IPS-18c (cell line): ENCODE data around the gene NKRF.
"Not testable (repeated sequence)": the region's sequence is repeated elsewhere in the genome, so short reads cannot be mapped to it uniquely, and the experiment has no call there.

Experiments used
- H3K4me3 ChIP-seq: 2 replicates; pipeline ENCODE4 v1.7.0; 2013; ENCODE audit warnings: low read depth, mild to moderate bottlenecking, low read length, moderate library complexity; ENCODE audit not compliant: insufficient read depth
- H3K9me3 ChIP-seq: one replicate; pipeline ENCODE4 v1.6.1; 2013; ENCODE audit warnings: mild to moderate bottlenecking, low read length, moderate library complexity; ENCODE audit not compliant: control insufficient read depth, insufficient read depth

Gene NKRF

GRCh38 chrX:119606280-119607017 lies at the start of gene NKRF:
TSS of gene NKRF (minus strand) at chrX:119606424.
- Histone ChIP-seq H3K9me3 (peaks cover 2% of the 10 kb centered on the region), H3K4me3 (peak within 1 kb of the TSS; percentile 61)

DNA sequence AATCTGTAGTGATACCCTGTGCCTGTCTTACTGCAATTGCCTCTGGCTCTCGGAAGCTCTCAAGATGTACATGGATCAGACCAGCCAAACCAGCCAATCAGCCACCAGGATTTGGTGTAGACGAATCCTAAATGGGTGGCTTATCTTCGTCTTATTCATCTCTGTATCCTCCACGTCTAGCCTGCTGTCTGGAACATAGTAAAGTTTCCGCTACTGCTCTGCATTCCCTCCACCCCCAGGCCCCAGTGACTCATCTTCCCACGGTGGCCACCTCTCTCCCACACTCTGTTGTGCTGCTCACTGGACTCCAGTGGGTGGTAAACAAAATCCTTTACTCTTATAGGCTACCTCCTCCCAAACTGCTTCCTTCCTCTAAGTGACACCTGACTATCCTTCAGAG lies 48.9 kb upstream of the NKRF start:
- H3K9me3 ChIP-seq: peaks cover 11% of the 10 kb centered on the region
- no peak overlapping the region for H3K4me3 ChIP-seq

- Histone ChIP-seq H3K4me3 (no peak overlapping the region), H3K9me3 (peaks cover 11% of the 10 kb centered on the region)
Measured at GRCh38 chrX:119654112-119654531, 47.9 kb upstream of the NKRF start.

GRCh38 chrX:119648421-119648775 lies 42.2 kb upstream of the NKRF start:
- Histone ChIP-seq H3K4me3 (no peak overlapping the region), H3K9me3 (peaks cover 9% of the 10 kb centered on the region)

DNA sequence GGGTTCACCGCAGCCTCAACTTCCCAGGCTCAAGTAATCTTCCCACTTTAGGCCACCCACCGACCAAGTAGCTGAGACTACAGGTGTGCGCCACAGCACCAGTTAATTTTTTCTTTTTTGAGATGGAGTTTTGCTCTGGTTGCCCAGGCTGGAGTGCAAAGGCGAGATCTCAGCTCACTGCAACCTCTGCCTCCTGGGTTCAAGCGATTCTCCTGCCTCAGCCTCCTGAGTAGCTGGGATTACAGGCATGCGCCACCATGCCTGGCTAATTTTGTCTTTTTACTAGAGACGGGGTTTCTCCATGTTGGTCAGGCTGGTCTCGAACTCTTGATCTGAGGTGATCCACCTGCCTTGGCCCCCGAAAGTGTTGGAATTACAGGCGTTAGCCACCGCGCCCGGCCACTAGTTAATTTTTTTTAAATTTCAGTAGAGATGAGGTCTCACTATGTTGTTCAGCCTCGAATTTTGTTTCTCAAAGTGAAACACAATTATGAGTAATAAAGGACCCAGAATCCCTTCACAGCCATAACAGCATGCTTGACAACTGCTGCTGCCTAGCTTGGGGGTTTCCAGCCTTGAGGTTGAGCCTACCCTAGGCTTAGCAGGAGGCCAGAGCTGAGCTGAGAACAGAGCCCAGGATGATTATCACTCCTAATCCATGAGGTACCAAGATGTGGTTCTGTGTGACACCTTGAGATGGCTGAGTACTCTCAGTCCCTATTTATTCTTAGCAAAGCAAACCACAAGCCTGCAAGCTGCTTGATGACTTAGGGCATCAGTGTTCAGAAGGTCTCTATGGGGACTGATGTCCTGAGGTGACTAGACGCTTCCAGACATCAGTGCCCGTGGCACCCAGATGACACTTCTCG lies 41.6 kb upstream of the NKRF start:
- H3K4me3 ChIP-seq: no peak overlapping the region
- peaks cover 11% of the 10 kb centered on the region for H3K9me3 ChIP-seq

GRCh38 chrX:119647089-119647488 lies 40.9 kb upstream of the NKRF start:
- Histone ChIP-seq H3K4me3 (no peak overlapping the region), H3K9me3 (peaks cover 13% of the 10 kb centered on the region)

DNA sequence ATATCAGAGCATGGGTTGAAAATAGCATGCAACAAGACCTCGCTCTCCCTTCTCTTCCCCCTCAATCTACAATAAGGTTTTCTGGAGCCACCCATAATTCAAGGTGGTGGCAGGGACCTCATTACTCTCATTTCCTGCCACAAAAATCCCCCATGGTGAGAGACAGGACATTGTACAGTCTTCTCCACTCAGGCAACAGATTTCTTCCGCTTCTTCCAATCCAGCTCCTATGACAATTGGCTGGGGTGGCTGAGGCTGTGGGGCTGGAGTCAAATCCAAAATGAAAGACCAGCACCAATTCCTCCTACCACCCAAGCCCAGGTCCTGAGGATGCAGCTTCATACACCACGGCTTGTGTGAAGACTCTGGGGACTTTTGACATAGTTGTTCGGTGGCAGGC lies 40.3 kb upstream of the NKRF start:
- Histone ChIP-seq H3K9me3 (peaks cover 11% of the 10 kb centered on the region), H3K4me3 (no peak overlapping the region)

- H3K9me3 ChIP-seq: peaks cover 11% of the 10 kb centered on the region
- H3K4me3 ChIP-seq: no peak overlapping the region
Measured at GRCh38 chrX:119643696-119644095, 37.5 kb upstream of the NKRF start.

DNA sequence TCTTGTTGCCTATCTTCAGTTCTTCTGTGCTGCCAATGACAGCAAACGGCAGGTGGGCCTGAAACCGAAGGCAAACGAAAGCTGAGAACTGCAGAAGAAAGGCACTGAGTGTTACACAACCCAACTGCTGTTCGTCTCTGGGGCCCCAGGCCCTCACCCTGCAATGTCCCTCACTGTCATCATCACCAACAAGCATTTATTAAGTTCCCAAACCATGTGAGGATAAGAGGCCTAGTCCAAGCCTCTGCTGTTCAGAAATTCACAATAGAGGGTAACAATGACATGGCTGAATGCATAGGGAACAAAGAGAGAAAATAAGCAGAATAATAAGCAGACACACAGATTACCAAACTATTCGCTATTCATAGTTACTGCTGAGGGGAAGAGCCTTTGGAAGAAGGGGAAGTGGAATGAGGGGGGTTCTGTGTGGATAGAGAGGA lies 34.5 kb upstream of the NKRF start:
- Histone ChIP-seq H3K4me3 (no peak overlapping the region), H3K9me3 (peaks cover 9% of the 10 kb centered on the region)

GRCh38 chrX:119638725-119639471 lies 32.7 kb upstream of the NKRF start:
- Histone ChIP-seq H3K9me3 (peaks cover 9% of the 10 kb centered on the region), H3K4me3 (no peak overlapping the region)

- H3K4me3 ChIP-seq, H3K9me3 ChIP-seq: not testable (repeated sequence)
Measured at GRCh38 chrX:119637421-119637820, 31.2 kb upstream of the NKRF start.

- Histone ChIP-seq H3K9me3 (peaks cover 5% of the 10 kb centered on the region), H3K4me3 (no peak overlapping the region)
Measured at GRCh38 chrX:119636419-119636818, 30.2 kb upstream of the NKRF start.

DNA sequence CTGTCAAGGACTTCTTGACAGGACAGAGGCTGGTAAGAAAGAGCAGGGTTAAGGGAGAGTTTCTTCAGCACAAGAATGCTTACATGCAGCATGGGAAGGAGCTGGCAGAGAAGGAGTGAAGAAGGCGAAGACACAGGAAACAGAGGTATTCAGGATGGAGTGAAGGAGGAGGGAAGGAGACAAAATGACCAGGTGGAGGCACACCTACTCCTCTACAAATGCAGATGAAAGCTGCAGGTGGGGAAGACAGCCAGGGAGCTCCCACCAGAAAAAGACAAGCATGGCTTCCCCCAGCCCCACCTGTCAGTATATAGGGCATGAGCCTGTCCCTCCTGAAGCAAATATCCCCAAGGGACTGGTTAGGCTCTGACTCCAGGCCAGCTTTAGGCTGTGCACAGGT lies 29.6 kb upstream of the NKRF start:
- no peak overlapping the region for H3K4me3 ChIP-seq

DNA sequence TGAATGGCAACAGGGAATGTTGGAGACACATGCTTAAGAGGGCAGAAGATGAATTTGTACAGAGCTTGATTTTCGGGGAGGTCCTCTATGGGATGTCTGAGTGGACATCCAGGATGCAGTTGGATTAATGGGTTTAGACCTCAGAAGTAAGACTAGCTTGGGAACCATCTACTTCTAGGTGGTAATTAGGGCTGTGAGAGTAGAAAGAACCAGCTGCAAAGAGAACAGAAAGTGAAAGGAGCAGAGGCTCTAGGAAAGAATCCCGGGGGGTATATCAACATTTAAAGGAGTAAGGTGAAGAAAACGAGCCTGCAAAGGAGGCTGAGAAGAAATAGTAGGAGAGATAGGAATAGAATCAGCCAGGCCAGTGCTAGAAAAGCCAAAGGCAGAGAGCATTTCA lies 29.0 kb upstream of the NKRF start:
- H3K9me3 ChIP-seq: peaks cover 5% of the 10 kb centered on the region

More for the DNA sequence above, 29.6 kb upstream of the NKRF start:
- H3K9me3 ChIP-seq: peaks cover 5% of the 10 kb centered on the region

DNA sequence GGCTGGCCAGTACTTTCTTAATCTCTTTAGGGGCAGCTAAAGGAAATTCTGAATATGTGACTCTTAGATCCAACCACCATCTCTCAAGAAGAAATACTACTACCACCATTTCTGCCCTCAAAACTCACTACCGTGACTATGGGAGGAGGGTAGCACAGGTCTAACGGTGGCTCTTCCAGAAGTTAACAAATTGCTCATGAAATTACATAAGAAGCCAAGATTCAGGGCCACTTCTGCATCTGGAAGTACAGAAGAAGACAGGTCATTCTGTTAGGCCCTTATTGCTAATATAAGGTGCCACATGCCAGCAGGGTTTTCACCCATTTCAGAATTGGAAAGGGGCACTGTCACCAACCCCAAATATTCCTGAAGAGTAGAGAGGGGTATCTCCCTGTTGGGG lies 19.6 kb upstream of the NKRF start:
- Histone ChIP-seq H3K9me3 (peaks cover 9% of the 10 kb centered on the region), H3K4me3 (no peak overlapping the region)

More for the DNA sequence above, 29.0 kb upstream of the NKRF start:
- no peak overlapping the region for H3K4me3 ChIP-seq

DNA sequence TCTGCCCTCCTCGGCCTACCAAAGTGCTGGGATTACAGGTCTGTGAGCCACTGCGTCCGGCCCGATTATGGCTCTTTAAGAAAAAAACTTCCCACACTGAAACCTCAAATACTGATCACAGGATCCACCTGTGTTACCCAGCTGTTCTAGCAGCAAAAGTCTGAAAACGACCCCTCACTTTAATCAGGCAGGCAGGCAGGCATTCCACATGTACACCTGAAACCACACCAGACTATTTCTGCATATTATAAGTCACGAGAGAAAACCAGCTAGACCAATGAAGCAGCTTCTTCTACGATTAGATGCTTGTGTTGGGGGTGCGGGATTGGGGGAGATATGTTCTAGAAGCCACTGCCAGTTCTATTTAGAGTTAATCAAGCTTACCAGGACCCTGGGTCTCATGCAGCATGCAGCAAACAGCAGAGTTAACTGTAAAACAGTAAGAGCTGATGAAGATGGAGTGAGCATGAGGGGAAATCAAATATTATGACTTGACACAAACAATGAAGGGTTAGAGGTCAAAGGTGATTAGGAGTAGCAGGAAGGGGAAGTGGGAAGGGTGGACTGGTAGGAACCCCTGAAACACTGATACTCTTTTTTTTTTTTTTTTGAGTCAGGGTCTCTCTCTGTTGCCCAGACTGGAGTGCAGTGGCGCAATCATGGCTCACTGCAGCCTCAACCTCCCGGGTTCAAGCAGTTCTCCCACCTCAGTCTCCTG lies 18.9 kb upstream of the NKRF start:
- H3K9me3 ChIP-seq: peaks cover 9% of the 10 kb centered on the region
- H3K4me3 ChIP-seq: no peak overlapping the region

GRCh38 chrX:119624417-119624816 lies 18.2 kb upstream of the NKRF start:
- Histone ChIP-seq H3K4me3 (no peak overlapping the region), H3K9me3 (peaks cover 7% of the 10 kb centered on the region)
